MM.1S (cell line): ENCODE data around the gene RELN.

Source experiments
- DNase-seq: peaks from one replicate; pipeline ENCODE4 v3.0.0-alpha.2; 2015
- H2AFZ ChIP-seq: fragments of 300-600 bp; sonication (generic); 2 replicates; pipeline ENCODE4 v1.6.0; 2016; ENCODE audit warnings: antibody characterized with exemption, low read length
- H3F3A ChIP-seq: fragments of 300-600 bp; sonication (generic); 2 replicates; pipeline ENCODE4 v1.6.1; 2016; ENCODE audit warnings: mild to moderate bottlenecking, antibody characterized with exemption, low read length, moderate library complexity, mixed read lengths; ENCODE audit not compliant: insufficient read depth
- H3K27ac ChIP-seq: fragments of 300-600 bp; sonication (generic); 2 replicates; pipeline ENCODE4 v1.5.1; 2016; ENCODE audit warnings: mild to moderate bottlenecking, low read length
- H3K27me3 ChIP-seq: fragments of 300-600 bp; sonication (generic); replicated peaks from 2 replicates; pipeline ENCODE4 v1.6.0; 2016; ENCODE audit warnings: low read length; ENCODE audit not compliant: insufficient read depth
- H3K36me3 ChIP-seq: fragments of 300-600 bp; sonication (generic); replicated peaks from 2 replicates; pipeline ENCODE4 v1.6.1; 2016; ENCODE audit warnings: mild to moderate bottlenecking, low read length, mixed read lengths; ENCODE audit not compliant: insufficient read depth
- H3K4me1 ChIP-seq: fragments of 300-600 bp; sonication (generic); 2 replicates; pipeline ENCODE4 v1.6.1; 2016; ENCODE audit warnings: low read length, mixed read lengths
- H3K4me2 ChIP-seq: fragments of 300-600 bp; sonication (generic); 2 replicates; pipeline ENCODE4 v1.6.0; 2016; ENCODE audit warnings: low read depth, low read length
- H3K4me3 ChIP-seq: fragments of 300-600 bp; sonication (generic); 2 replicates; pipeline ENCODE4 v1.5.1; 2016; ENCODE audit warnings: low read length, mixed read lengths
- H3K79me2 ChIP-seq: fragments of 300-600 bp; sonication (generic); 2 replicates; pipeline ENCODE4 v1.6.1; 2016; ENCODE audit warnings: mixed run types, low read length, mixed read lengths
- H3K9ac ChIP-seq: fragments of 300-600 bp; sonication (generic); 2 replicates; pipeline ENCODE4 v1.6.1; 2016; ENCODE audit warnings: low read length, mixed read lengths
- H3K9me2 ChIP-seq: fragments of 300-600 bp; sonication (generic); replicated peaks from 2 replicates; pipeline ENCODE4 v1.6.1; 2016; ENCODE audit warnings: mild to moderate bottlenecking, low read length, mixed read lengths; ENCODE audit not compliant: insufficient read depth
- H3K9me3 ChIP-seq: fragments of 300-600 bp; sonication (generic); replicated peaks from 2 replicates; pipeline ENCODE4 v1.6.1; 2016; ENCODE audit warnings: mild to moderate bottlenecking, low read length, mixed read lengths; ENCODE audit not compliant: insufficient read depth
- H4K20me1 ChIP-seq: fragments of 300-600 bp; sonication (generic); 2 replicates; pipeline ENCODE4 v1.6.1; 2016; ENCODE audit warnings: mild to moderate bottlenecking, low read length, moderate library complexity, mixed read lengths; ENCODE audit not compliant: insufficient read depth
- EZH2 ChIP-seq: fragments of 300-600 bp; sonication (generic); optimal IDR thresholded peaks from 2 replicates; pipeline ENCODE3; 2017; ENCODE audit warnings: low read depth, mild to moderate bottlenecking, antibody characterized with exemption, low read length, mixed read lengths
- EZH2phosphoT487 ChIP-seq: fragments of 300-600 bp; sonication (generic); IDR thresholded peaks from 2 replicates; pipeline ENCODE4 v1.6.1; 2018; ENCODE audit warnings: antibody characterized with exemption, low read length
- TF ChIP-seq, protein P1 (sequence below): fragments of 300-600 bp; sonication (generic); IDR thresholded peaks from 2 replicates; pipeline ENCODE4 v1.5.1; 2016; ENCODE audit warnings: antibody characterized with exemption, low read length, mixed read lengths

RELN gene

DNA sequence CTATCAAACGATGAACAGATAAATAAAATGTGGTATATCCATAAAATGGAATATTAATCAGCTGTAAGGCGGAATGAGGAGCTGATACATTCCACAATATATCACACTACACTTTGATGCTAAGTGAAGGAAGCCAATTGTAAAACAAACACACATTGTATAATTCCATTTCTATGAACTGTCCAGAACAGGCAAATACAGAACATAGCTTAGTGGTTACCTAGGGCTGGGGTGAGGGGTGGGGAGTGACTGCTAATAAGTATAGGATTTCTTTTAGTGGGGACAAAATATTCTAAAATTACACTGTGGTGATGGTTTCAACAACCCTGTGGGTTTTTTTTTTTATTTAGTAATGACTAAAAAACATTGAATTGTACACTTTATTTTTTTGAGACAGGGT is 461.3 kb downstream of the RELN start:
- Histone ChIP-seq H4K20me1 (no peaks in the 10 kb centered on the region), H3K27ac (no peak overlapping the region), H3F3A (no peaks in the 10 kb centered on the region), H3K9me3 (no peaks in the 10 kb centered on the region), H3K9ac (no peak overlapping the region), H3K36me3 (no peaks in the 10 kb centered on the region), H2AFZ (no peak overlapping the region), H3K27me3 (no peaks in the 10 kb centered on the region), H3K4me3 (no peak overlapping the region), H3K79me2 (no peaks in the 10 kb centered on the region), H3K9me2 (no peaks in the 10 kb centered on the region), H3K4me1 (no peaks in the 10 kb centered on the region), H3K4me2 (no peak overlapping the region)
- DNase-seq = no peak
- TF ChIP-seq, protein P1, sequence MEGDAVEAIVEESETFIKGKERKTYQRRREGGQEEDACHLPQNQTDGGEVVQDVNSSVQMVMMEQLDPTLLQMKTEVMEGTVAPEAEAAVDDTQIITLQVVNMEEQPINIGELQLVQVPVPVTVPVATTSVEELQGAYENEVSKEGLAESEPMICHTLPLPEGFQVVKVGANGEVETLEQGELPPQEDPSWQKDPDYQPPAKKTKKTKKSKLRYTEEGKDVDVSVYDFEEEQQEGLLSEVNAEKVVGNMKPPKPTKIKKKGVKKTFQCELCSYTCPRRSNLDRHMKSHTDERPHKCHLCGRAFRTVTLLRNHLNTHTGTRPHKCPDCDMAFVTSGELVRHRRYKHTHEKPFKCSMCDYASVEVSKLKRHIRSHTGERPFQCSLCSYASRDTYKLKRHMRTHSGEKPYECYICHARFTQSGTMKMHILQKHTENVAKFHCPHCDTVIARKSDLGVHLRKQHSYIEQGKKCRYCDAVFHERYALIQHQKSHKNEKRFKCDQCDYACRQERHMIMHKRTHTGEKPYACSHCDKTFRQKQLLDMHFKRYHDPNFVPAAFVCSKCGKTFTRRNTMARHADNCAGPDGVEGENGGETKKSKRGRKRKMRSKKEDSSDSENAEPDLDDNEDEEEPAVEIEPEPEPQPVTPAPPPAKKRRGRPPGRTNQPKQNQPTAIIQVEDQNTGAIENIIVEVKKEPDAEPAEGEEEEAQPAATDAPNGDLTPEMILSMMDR = no peak
- TF ChIP-seq EZH2phosphoT487 (no peak), EZH2 (no peak)

GRCh38 chr7:103525937-103526336 is 463.5 kb downstream of the RELN start:
- Histone ChIP-seq H3F3A (no peaks in the 10 kb centered on the region), H4K20me1 (no peaks in the 10 kb centered on the region), H3K9me3 (no peaks in the 10 kb centered on the region), H3K27me3 (no peaks in the 10 kb centered on the region), H3K27ac (no peak overlapping the region), H3K9me2 (no peaks in the 10 kb centered on the region), H3K4me1 (no peaks in the 10 kb centered on the region), H3K4me2 (no peak overlapping the region), H3K4me3 (no peak overlapping the region), H3K79me2 (no peaks in the 10 kb centered on the region), H3K36me3 (no peaks in the 10 kb centered on the region), H3K9ac (no peak overlapping the region), H2AFZ (no peak overlapping the region)
- TF ChIP-seq EZH2 (no peak), EZH2phosphoT487 (no peak)
- TF ChIP-seq, protein P1 = no peak
- DNase-seq = no peak

GRCh38 chr7:103524042-103524907 is 465.2 kb downstream of the RELN start:
- H3F3A ChIP-seq = no peaks in the 10 kb centered on the region
- H3K9ac ChIP-seq = no peak overlapping the region
- DNase-seq = peak; percentile 33
- H3K4me3 ChIP-seq = no peak overlapping the region
- H4K20me1 ChIP-seq = no peaks in the 10 kb centered on the region
- H3K27me3 ChIP-seq = no peaks in the 10 kb centered on the region
- no peaks in the 10 kb centered on the region for H3K4me1 ChIP-seq
- no peaks in the 10 kb centered on the region for H3K79me2 ChIP-seq
- no peaks in the 10 kb centered on the region for H3K36me3 ChIP-seq
- H2AFZ ChIP-seq = no peak overlapping the region
- no peak overlapping the region for H3K27ac ChIP-seq
- H3K9me2 ChIP-seq = no peaks in the 10 kb centered on the region
- no peak overlapping the region for H3K4me2 ChIP-seq
- TF ChIP-seq EZH2phosphoT487 (no peak), EZH2 (no peak)
- TF ChIP-seq, protein P1 = peak; percentile 44
- H3K9me3 ChIP-seq = no peaks in the 10 kb centered on the region
